ENCODE measurements around the gene ANKRD39.
A peak's percentile ranks its signal among the peaks of the same experiment; 100 is the strongest.
"Not testable (repeated sequence)": the region's sequence is repeated elsewhere in the genome, so short reads cannot be mapped to it uniquely, and the experiment has no call there.

ANKRD39 gene

GRCh38 chr2:96870626-96871255, 12.9 kb upstream of the ANKRD39 start:
- DNase-seq, result peak; percentile 65

DNA sequence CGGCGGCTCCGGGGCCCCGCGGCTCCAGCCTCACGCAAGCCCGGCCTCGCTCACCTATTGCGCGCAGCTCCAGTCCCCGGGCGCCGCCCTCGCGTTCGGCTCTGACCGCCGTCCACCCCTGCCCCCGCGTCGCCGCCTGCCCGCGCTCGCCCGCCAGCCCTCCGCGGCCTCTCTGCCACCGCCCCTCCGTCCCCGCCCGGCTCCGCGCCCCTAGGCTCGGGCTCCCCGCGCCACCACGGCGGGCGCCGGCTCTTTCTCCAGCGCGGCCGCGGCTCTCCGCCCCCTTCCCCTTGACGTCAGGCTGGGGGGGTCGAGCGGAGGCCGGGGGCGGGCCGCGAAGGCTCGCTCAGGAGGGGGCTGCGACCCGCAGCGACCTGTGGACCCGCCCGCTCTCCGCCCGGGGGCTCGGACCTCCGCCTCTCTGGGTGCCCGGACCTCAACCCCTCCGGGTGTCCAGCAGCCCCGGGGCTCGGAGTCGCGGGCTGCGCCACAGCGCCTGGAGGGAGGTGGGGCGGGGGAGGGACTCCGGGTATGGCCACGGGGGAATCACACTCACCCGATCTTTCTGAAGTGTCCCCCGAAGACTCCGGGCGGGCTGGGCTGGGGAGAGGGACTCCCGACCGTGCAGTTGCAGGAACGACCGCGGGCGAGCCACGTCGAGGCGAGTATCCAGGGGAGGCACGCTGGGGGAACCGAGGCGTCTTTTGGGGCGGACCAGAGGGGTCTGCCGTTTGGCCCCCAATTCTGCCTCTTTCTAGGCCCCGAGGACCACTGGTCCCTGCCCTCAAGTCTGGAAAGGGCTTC, 12.2 kb upstream of the ANKRD39 start, which contains the start of gene SEMA4C:
SEMA4C (minus strand) TSS at position 259 of the 804 bp plus-strand sequence. CDS start 2,194 bp downstream, outside the sequence.
- peak; percentile 54 for DNase-seq

DNA sequence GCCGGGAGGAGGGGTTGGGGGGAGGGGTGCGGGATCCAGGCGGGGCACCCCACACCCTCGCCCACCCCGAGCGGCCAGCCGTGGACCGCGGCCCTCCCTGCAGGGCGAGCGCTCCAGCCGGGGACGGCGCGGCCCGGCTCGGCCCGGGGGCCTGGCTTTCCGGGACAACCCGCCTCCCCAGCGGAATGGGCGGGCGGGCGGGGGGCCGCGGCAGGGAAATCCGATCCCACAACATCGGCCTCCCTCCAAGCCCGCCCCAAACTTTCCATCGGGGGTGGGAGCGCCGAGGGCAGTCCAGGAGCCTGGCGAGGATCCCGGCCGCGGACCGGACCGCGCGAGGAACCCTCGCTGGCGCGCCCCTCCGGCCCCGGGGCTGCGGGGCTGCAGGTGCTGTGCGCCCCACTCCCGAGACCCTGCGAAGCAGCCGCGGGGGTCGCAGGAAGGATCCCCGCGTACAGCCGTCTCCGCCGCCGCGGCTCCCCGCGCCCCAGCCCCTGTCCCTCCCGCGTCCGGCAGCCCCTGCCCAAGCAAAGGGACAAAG, 11.5 kb upstream of the ANKRD39 start:
- no peak for DNase-seq

DNA sequence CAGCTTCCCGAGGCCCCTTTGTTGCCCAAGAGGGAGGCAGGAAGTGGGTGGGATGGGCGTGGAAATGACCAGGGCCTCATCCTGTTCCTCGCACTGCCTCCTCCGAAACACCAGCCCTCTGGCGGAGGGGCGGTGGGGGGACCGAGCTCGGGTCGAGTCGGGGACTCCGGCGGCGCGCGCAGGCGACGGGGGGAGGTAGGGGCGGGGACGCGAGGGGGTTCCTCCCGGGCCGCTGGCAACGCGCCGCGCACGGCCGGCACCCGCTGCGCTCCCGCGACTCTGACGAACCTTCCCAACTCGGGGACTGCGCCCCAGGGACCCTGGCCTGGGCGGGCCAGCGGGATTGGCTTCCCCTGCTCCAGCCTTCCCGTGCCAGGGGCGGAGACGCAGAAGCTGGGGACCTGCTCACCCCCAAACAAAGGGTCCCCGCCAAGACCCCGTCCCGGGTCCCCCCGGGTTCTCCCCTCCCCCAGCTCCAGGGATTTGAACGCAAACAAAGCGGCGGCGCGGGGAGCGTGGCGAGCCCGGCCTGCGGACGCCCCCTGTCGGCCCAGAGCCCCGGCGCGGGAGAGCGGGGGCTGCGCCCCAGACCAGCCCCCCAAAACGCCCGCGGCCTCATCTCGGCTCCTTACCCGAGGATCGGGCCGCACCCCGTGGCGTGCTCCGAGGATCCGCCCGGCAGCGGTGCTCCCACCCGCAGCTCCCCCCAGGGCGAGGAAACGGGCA, 10.9 kb upstream of the ANKRD39 start:
- DNase-seq, result peak; percentile 51

DNA sequence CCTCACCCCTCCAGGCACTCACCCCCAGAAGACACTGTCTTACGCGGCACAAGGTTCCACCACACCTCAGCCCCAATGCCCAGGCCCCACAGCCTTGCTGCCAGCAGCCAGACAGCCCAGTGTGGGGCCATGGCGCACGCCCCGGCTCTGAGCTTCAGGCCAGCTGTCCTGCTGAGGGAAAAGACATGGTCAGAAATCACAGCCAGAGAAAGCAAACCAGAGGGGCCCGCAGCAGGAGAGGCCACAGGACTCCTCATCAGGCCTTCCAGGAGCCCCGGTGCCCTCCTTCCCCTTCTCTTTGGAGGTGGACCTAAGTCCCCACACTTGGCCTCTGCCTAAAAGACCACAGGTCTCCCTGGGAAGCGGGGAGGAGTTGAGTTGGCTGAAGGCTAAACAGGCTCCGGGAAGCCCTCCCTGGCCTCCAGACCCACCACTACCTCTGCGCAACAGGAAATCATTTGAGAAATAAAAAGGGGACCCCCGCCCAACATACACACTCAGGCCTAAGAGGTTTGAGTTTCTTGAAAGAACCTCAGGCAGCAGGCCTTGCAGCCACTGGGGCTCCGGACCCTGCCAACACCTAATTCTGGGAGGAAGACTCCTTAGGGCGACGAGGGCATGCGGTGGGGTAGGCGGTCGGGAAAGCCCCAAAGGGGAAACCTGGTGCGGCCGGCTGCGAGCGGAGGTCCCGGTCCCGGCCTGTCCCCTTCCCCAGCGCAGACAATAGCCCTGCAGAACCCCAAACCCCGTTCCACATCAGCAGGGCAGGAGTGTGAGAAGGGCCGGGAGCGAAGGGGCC, 10.1 kb upstream of the ANKRD39 start:
- DNase-seq, result no peak

DNA sequence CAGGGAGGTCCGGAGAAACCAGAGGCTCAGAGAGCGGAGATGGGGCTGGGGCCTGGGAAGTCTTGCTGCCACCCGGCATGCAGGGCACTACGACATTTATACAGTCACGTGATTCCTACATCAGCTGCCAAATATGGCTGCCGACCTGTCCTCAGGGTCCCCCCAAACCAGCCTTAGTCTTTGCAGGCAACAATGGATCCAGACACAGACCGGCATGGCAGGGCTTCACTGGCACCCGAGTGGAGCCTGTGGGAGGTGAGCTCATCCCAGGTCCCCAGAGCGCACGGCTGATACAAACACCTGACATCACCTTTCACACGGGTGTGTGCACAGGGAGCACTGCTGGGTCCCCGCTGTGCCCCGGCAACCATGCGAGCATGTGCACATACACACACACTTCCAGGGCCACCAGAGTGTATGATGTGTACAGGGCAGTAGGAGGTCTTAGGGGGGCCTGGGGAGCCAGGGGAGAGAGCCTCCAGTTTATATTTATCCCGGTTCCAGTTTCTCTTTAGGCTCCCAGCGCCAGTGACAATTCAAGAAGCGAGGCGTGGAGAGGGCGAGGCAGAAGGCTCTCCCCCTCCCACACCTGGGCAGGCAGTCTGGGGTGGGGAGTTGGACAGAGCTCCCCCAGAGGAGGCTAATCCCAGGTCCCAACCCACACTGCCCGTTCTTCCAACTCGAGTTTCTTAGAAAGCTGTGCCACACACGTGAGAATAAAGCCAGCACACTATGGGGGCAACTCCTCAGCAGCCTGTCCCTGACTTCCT, 9.4 kb upstream of the ANKRD39 start:
- DNase-seq, result no peak

- no peak for DNase-seq
Observed at GRCh38 chr2:96866586-96866985, 8.8 kb upstream of the ANKRD39 start.

DNA sequence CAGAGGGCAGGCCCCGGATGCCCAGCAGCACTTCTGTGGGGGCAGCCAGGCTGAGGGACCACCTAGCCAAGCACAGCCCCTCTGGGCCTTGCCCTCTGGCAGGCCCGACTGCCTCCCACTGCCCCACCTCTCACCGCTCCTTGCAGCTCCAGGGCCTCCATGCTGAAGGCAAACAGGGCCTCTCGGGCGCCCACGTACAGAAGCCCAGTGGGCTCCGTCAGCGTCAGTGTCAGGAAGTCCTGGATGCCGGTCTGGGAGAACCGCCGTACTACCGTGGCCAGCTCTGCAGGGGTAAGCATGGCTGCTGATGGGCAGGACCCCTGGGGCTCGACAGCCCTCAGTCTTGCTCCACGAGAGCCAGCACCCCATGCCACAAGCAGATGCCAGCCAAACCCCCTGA, 8.3 kb upstream of the ANKRD39 start:
- no peak for DNase-seq

DNA sequence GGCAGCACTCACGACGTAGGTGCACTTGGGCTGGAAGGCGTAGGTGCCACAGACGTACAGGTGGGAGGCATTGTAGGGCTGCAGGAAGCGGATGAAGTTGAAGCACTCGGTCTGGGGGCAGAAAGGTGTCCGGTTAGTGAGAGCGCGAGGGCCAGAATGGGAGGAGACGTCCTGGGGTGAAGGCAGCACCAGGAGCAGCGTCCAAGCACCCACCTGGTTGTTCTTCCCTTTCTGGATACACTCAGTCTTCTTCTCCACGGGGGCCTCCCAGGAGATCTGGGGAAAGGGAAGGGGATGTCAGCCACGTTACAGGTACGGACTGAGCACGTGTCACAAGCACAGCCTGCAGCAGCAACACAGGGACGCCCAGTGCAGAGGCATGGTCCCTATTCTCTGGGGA, 7.8 kb upstream of the ANKRD39 start:
- DNase-seq, result no peak

- DNase-seq, result no peak
Observed at GRCh38 chr2:96864343-96865091, 6.7 kb upstream of the ANKRD39 start.

GRCh38 chr2:96863575-96864342, 5.9 kb upstream of the ANKRD39 start:
- DNase-seq, result no peak

GRCh38 chr2:96863056-96863455, 5.2 kb upstream of the ANKRD39 start:
- not testable (repeated sequence) for DNase-seq

GRCh38 chr2:96861074-96861473, 3.3 kb upstream of the ANKRD39 start:
- DNase-seq, result no peak

DNA sequence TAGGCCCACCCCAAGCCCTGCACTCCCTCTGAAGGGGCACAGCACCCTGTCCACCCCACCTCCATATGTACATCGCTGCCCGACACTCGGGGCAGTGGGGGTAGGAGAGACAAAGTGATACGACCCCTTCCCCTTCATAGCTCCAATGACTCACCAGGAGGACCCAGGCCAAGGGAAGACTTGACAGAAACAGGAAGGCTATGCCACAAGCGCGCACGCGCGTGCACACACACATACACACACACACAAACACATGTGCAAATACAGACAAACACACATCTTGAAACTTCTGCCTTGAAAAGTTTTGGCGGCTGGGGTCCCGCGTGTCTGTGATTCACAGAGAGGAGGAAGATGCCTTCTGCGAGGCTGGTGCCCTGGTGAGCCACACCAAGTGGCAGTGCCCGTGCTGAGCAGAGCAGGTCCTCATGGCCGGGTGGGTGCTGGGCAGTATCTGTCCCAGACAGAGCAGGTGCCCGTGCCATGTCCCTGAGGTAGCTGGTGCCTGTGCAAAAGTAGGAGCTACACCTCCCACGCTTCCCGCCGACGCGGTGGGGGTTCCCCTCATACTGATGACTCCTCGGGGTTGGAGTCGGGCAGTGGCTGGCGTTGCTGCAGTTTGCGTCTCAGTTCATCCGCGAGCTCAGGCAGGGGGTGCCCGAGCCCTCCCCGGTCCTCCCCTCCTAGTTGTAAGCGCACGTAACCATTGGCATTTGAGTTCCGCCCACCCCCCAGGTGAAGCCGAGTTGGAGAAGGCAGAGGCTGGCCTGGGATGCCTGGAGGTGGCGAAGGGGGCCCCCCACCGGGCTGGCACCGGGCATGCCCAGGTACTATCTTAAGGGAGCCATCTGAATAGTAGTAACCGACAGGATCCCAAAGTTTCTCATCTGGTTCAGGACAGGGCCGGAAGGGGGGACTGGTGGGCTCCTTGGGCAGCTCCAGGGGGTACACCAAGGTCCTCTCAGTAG, 2.5 kb upstream of the ANKRD39 start:
- DNase-seq, result no peak

GRCh38 chr2:96859681-96860064, 1.9 kb upstream of the ANKRD39 start:
- DNase-seq, result no peak

- no peak for DNase-seq
Observed at GRCh38 chr2:96859099-96859649, 1.4 kb upstream of the ANKRD39 start.

- DNase-seq, result peak; percentile 25
Observed at GRCh38 chr2:96856776-96857666, 795 bp downstream of the ANKRD39 start.

- DNase-seq, result no peak
Observed at GRCh38 chr2:96853321-96853720, 4.5 kb downstream of the ANKRD39 start.
